HepG2 (cell line): ENCODE results near the gene MTRF1. TPM values are rescaled to one million over a fixed set of nuclear protein-coding genes. Genes with fewer than 3 reads are reported as not detected.

Experiments
- ATAC-seq: fragments of 200-7000 bp; cut with Tn5 transposase; 3 replicates; pipeline ENCODE4 v1.9.1; 2020; ENCODE audit warnings: mild to moderate bottlenecking, moderate library complexity
- BruUV-seq: library from RNA; stranded (reverse); fragments of 400-500 nt; replicated peaks from 2 replicates; lab custom pipeline; 2021; lab: Mats Ljungman, UMichigan
- CTCF ChIA-PET: fragments of 300-600 bp; formaldehyde crosslinking; extraction: SDS; loops from one replicate; lab custom pipeline; 2021; ENCODE audit warnings: low total read pairs, inconsistent platforms, low intra/inter-chr PET ratio; lab: Yijun Ruan, JAX
- POLR2A ChIA-PET: fragments of 350-600 bp; sonication (Branson Sonifier 250); formaldehyde crosslinking; loops from one replicate; lab custom pipeline; 2020; ENCODE audit warnings: antibody characterized with exemption, inconsistent platforms; lab: Yijun Ruan, JAX
- DNase-seq: peaks from one replicate; pipeline ENCODE4 v3.0.0-alpha.2; 2015; ENCODE audit warnings: low spot score
- FAIRE-seq: peaks from 3 replicates; lab custom pipeline; 2011; peaks lifted over from hg19 to GRCh38; lab: Jason Lieb, UNC
- H2AFZ ChIP-seq: one replicate; pipeline ENCODE4 v1.6.1; 2011; ENCODE audit warnings: low read length, inconsistent platforms
- H3K27ac ChIP-seq: fragments of 300-600 bp; 3 replicates; pipeline ENCODE4 v1.8.0; 2011; ENCODE audit warnings: mixed run types, mild to moderate bottlenecking, mixed read lengths, low read length, inconsistent platforms; ENCODE audit not compliant: insufficient read depth; ENCODE audit errors: extremely low read length
- H3K27me3 ChIP-seq, 2 experiments: fragments of 200-600 bp in 1 of 2; 2 replicates in 1 of 2; 3 replicates in 1 of 2; pipeline versions ENCODE4 v1.6.0 to v1.8.0; 2011; ENCODE audit warnings: low read length in 2 of 2, mild to moderate bottlenecking in 2 of 2, moderate library complexity in 2 of 2, inconsistent platforms in 1 of 2; ENCODE audit not compliant: insufficient read depth in 2 of 2, control insufficient read depth in 1 of 2
- H3K36me3 ChIP-seq, 2 experiments: fragments of 200-600 bp in 1 of 2; replicated peaks in 1 of 2; 2 replicates in 1 of 2; 3 replicates in 1 of 2; pipeline versions ENCODE4 v1.5.1 to v1.8.0; 2011; ENCODE audit warnings: low read length in 2 of 2, inconsistent platforms in 1 of 2; ENCODE audit not compliant: insufficient read depth in 2 of 2, control insufficient read depth in 1 of 2
- H3K4me1 ChIP-seq: 2 replicates; pipeline ENCODE4 v1.5.1; 2012; ENCODE audit warnings: low read length, inconsistent platforms; ENCODE audit not compliant: insufficient read depth
- H3K4me2 ChIP-seq: 2 replicates; pipeline ENCODE4 v1.6.0; 2011; ENCODE audit warnings: low read depth, low read length, inconsistent platforms
- H3K4me3 ChIP-seq, 3 experiments: fragments of 200-600 bp in 1 of 3; sonication (generic), shearing (Covaris generic) in 1 of 3; replicated peaks in 1 of 3; 2 replicates each; pipeline ENCODE4 v1.5.1; 2011 to 2016; ENCODE audit warnings: low read length in 3 of 3, inconsistent platforms in 2 of 3, low read depth in 2 of 3, mild to moderate bottlenecking in 2 of 3, control low read depth in 1 of 3, mixed read lengths in 1 of 3; ENCODE audit not compliant: insufficient read depth in 1 of 3
- H3K79me2 ChIP-seq: one replicate; pipeline ENCODE4 v1.6.1; 2011; ENCODE audit warnings: low read length, inconsistent platforms; ENCODE audit not compliant: insufficient read depth
- H3K9ac ChIP-seq: 2 replicates; pipeline ENCODE4 v1.6.0; 2011; ENCODE audit warnings: mild to moderate bottlenecking, low read depth, low read length, inconsistent platforms; ENCODE audit not compliant: insufficient read depth
- H3K9me3 ChIP-seq: 2 replicates; pipeline ENCODE4 v1.5.1; 2012; ENCODE audit warnings: mild to moderate bottlenecking, low read length
- H4K20me1 ChIP-seq: 2 replicates; pipeline ENCODE4 v1.6.0; 2011; ENCODE audit warnings: inconsistent platforms, mild to moderate bottlenecking, low read length, moderate library complexity; ENCODE audit not compliant: insufficient read depth
- CBX2 ChIP-seq, 2 experiments: fragments of 200-600 bp in 1 of 2; sonication (generic); formaldehyde crosslinking in 1 of 2; IDR thresholded peaks; 2 replicates each; pipeline versions ENCODE4 v1.7.0 to v1.8.1; 2018 to 2022; ENCODE audit warnings: low read depth in 2 of 2, low read length in 1 of 2, mild to moderate bottlenecking in 1 of 2, missing genetic modification reagents in 1 of 2
- ELF4 ChIP-seq: sonication (generic); formaldehyde crosslinking; IDR thresholded peaks from 2 replicates; pipeline ENCODE4 v1.5.0; 2020; ENCODE audit warnings: missing genetic modification reagents, mild to moderate bottlenecking, moderate library complexity, borderline replicate concordance
- FOXM1 ChIP-seq: sonication (generic); formaldehyde crosslinking; IDR thresholded peaks from 2 replicates; pipeline ENCODE4 v1.5.0; 2020; ENCODE audit warnings: missing genetic modification reagents
- MAFF ChIP-seq: IDR thresholded peaks from 2 replicates; pipeline ENCODE4 v1.6.1; 2011; ENCODE audit warnings: low read depth, low read length, improper control_type of control experiment
- MAFK ChIP-seq, 2 experiments: IDR thresholded peaks in 1 of 2; conservative IDR thresholded peaks in 1 of 2; 2 replicates each; pipeline ENCODE4 v1.6.1; 2011; ENCODE audit warnings: improper control_type of control experiment in 2 of 2, low read length in 2 of 2
- NFE2 ChIP-seq: sonication (generic); formaldehyde crosslinking; IDR thresholded peaks from 2 replicates; pipeline ENCODE4 v1.4.0; 2020; ENCODE audit warnings: missing genetic modification reagents
- NFE2L2 ChIP-seq: fragments of 150-350 bp; IDR thresholded peaks from 2 replicates; pipeline ENCODE4 v1.6.1; 2014; ENCODE audit warnings: low read length
- POLR2A ChIP-seq, 2 experiments: IDR thresholded peaks; 2 replicates each; pipeline ENCODE4 v1.6.1; 2011; ENCODE audit warnings: low read depth in 2 of 2, low read length in 2 of 2, mild to moderate bottlenecking in 1 of 2, moderate library complexity in 1 of 2; ENCODE audit not compliant: insufficient read depth in 1 of 2
- RFX1 ChIP-seq: fragments of 450-650 bp; IDR thresholded peaks from 2 replicates; pipeline ENCODE4 v1.6.1; 2017
- RFX3 ChIP-seq: IDR thresholded peaks from 2 replicates; pipeline ENCODE4 v1.6.1; 2016; ENCODE audit warnings: missing biosample characterization, missing genetic modification reagents
- SP2 ChIP-seq: sonication (generic); formaldehyde crosslinking; IDR thresholded peaks from 2 replicates; pipeline ENCODE4 v1.5.1; 2020; ENCODE audit warnings: mild to moderate bottlenecking, missing genetic modification reagents
- WGBS: methylation state at CpG from one replicate; pipeline ENCODE4 v1.1.6; 2017; ENCODE audit warnings: low lambda C conversion rate; 5-methylcytosine and 5-hydroxymethylcytosine counted together
- in situ Hi-C: cut with HindIII; loops from 2 replicates; pipeline ENCODE4 v1.10.0; 2017; ENCODE audit warnings: low pct_unique_long_range_greater_than_20kb; ENCODE audit not compliant: extremely low pct_ligation_motif_present
- intact Hi-C: fragments of 100-400 bp; cut with micrococcal nuclease; formaldehyde crosslinking; loops from one replicate; pipeline ENCODE4 v1.10.0; 2022; ENCODE audit not compliant: unreplicated experiment
- polyA plus RNA-seq, 8 experiments: library from polyadenylated mRNA; depleted of rRNA in 3 of 8; stranded (reverse) in 7 of 8; unstranded in 1 of 8; fragments of >200 nt; fragmentation: Illumina TruSeq in 4 of 8; extraction: Trizol in 4 of 8; gene quantifications; 2 replicates each; pipeline versions ENCODE4 v1.2.1 to v1.2.3, GENCODE V29; 2011 to 2016; ENCODE audit warnings: low read depth in 4 of 8, missing spikeins in 1 of 8, mixed read lengths in 1 of 8; ENCODE audit not compliant: insufficient read depth in 1 of 8
- total RNA-seq, 5 experiments: library from RNA; depleted of rRNA; stranded (reverse); fragments of >200 nt; fragmentation: Illumina TruSeq; extraction: Trizol; gene quantifications; 2 replicates each; pipeline ENCODE4 v1.2.3, GENCODE V29; 2016; ENCODE audit warnings: low read depth in 1 of 5

The MTRF1 gene
- total and polyA plus RNA-seq, 2 of the 13 experiments (the other 11 are each of a cell fraction or from before 2014, with no cell fraction given) = 21.6 to 27.2 TPM

GRCh38 chr13:41179593-41180250 is 83.7 kb downstream of the MTRF1 start:
- no peak for DNase-seq
- Histone ChIP-seq H3K4me2 (no peak overlapping the region), H3K9ac (no peak overlapping the region), H3K4me3 (no peak overlapping the region), H3K4me1 (peaks cover 17% of the 10 kb centered on the region), H3K27me3 (no peaks in the 10 kb centered on the region)
- in situ Hi-C loops = no loop called here
- intact Hi-C loops = no loop called here
- ChIA-PET POLR2A (interaction anchor here (1.0 kb wide), 1 partner anchor 15 kb away, joined by 3 read pairs; the partner anchor contains the start of gene KBTBD7), CTCF (no interaction called here)
- ATAC-seq = no peak
- TF ChIP-seq MAFK (conservative IDR thresholded peaks at IDR 0.05 in 1 of 2, IDR thresholded peaks at IDR 0.05 in 1 of 2; ENCODE audit: low read length in 2 of 2) = peak; percentile 78 to 79
- TF ChIP-seq MAFF = peak; percentile 60
- TF ChIP-seq NFE2 = peak; percentile 71; the same call in 1 of the 2 replicates
- TF ChIP-seq FOXM1 (CRISPR knock-in tag) = no peak
- TF ChIP-seq ELF4 (CRISPR knock-in tag) = no peak
- TF ChIP-seq NFE2L2 = peak; percentile 92
- TF ChIP-seq SP2 (CRISPR knock-in tag) = no peak
- TF ChIP-seq, all 625 proteins: peak for 4
- Histone ChIP-seq H3K27ac (no peak overlapping the region), H4K20me1 (no peaks in the 10 kb centered on the region), H3K36me3 (no peaks in the 10 kb centered on the region), H3K79me2 (no peaks in the 10 kb centered on the region), H2AFZ (no peak overlapping the region), H3K9me3 (peaks cover 3% of the 10 kb centered on the region)
- 86% methylated on average over 4 of the region's 4 CpGs for WGBS
- no TSS peak for BruUV-seq
- peak; percentile 34 for FAIRE-seq

GRCh38 chr13:41178040-41178439 is 85.3 kb downstream of the MTRF1 start:
- H3K4me1 ChIP-seq = peaks cover 17% of the 10 kb centered on the region
- BruUV-seq = no TSS peak
- POLR2A ChIA-PET = no interaction called here

More at GRCh38 chr13:41178040-41178439, 85.3 kb downstream of the MTRF1 start:
- no peak overlapping the region for H3K9ac ChIP-seq
- DNase-seq = no peak
- no peak overlapping the region for H3K4me3 ChIP-seq
- no peaks in the 10 kb centered on the region for H3K27me3 ChIP-seq
- in situ Hi-C loops (no loop called here), intact Hi-C loops (no loop called here)
- 87% methylated on average over 7 of the region's 7 CpGs for WGBS
- H2AFZ ChIP-seq = no peak overlapping the region
- H3K27ac ChIP-seq = no peak overlapping the region
- TF ChIP-seq CBX2 (IDR thresholded peaks at IDR 0.05; ENCODE audit: low read depth, low read length) (no peak), CBX2 (CRISPR knock-in tag; IDR thresholded peaks at IDR 0.05; ENCODE audit: low read depth) (no peak), RFX1 (peak; percentile 40), POLR2A (IDR thresholded peaks at IDR 0.05; ENCODE audit: insufficient read depth in 1 of 2, low read depth in 2 of 2, low read length in 2 of 2) (no peak), RFX3 (CRISPR knock-in tag) (peak; percentile 57; the same call in 1 of the 2 replicates)
- peaks cover 6% of the 10 kb centered on the region for H3K9me3 ChIP-seq
- no peaks in the 10 kb centered on the region for H3K36me3 ChIP-seq
- CTCF ChIA-PET = no interaction called here
- no peak for ATAC-seq
- H3K79me2 ChIP-seq = no peaks in the 10 kb centered on the region
- H3K4me2 ChIP-seq = no peak overlapping the region
- H4K20me1 ChIP-seq = no peaks in the 10 kb centered on the region
- FAIRE-seq = no peak
